Stomach smooth muscle (tissue), 2 donors: ENCODE measurements around the gene NOC4L.

ENCODE experiments used
- H3K27ac ChIP-seq: one replicate; pipeline ENCODE4 v1.7.0; 2013; ENCODE audit warnings: mild to moderate bottlenecking, low read length, inconsistent platforms
- H3K27me3 ChIP-seq, 2 donors: one replicate each; pipeline ENCODE4 v1.7.0; 2013; ENCODE audit warnings: low read length in 2 of 2; ENCODE audit not compliant: insufficient read depth in 2 of 2, control insufficient read depth in 1 of 2
- H3K36me3 ChIP-seq, 2 donors: one replicate each; pipeline ENCODE4 v1.7.0; 2013; ENCODE audit warnings: low read length in 2 of 2; ENCODE audit not compliant: control insufficient read depth in 2 of 2, insufficient read depth in 2 of 2
- H3K4me1 ChIP-seq: one replicate; pipeline ENCODE4 v1.7.0; 2013; ENCODE audit warnings: low read length; ENCODE audit not compliant: control insufficient read depth, insufficient read depth
- H3K4me3 ChIP-seq, 2 donors: one replicate each; pipeline ENCODE4 v1.7.0; 2013; ENCODE audit warnings: low read length in 2 of 2
- H3K9ac ChIP-seq, 2 donors: one replicate each; pipeline ENCODE4 v1.7.0; 2013; ENCODE audit warnings: low read length in 2 of 2, mild to moderate bottlenecking in 1 of 2
- H3K9me3 ChIP-seq, 2 donors: one replicate each; pipeline ENCODE4 v1.7.0; 2013; ENCODE audit warnings: low read length in 2 of 2; ENCODE audit not compliant: control insufficient read depth in 2 of 2
- donor health status: healthy.
- donor health status: Pancreatic carcinoma.

NOC4L gene

DNA sequence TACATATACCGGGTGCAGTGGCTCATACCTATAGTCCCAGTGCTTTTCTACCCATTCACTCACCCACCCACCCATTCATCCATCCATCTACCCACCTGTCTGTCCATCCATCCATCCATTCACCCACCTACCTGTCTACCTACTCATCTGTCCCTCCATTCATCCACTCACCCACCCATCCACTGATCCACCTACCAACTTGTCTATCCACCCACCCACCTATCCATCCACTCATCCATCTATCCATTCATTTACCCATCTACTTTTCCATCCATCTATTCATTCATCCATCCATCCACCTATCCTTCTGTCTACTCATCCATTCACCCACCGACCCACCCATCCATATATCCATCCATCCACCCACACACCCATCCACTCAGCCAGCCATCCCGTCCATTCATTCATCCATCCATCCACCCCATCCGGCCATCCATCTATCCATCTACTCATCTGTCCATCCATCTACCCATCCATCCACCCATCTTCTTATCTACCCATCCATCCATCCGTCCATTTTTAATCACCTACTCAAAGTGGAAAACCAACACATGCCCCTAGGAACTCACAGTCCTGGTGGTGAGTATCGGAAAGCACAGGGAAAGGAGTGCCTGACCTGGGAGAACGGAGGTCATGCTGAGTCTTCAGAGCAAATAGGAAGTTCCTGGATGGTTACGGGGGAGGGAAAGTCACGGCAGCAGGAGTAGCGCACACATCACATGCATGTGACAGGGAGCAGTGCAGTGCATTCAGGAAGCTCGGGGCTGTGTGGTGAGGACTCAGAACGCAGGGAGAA, 20.1 kb upstream of the NOC4L start:
- Histone ChIP-seq H3K27ac (no peak overlapping the region), H3K4me3 (no peak overlapping the region), H3K9ac (no peak overlapping the region), H3K27me3 (no peaks in the 10 kb centered on the region), H3K4me1 (no peaks in the 10 kb centered on the region), H3K9me3 (no peaks in the 10 kb centered on the region), H3K36me3 (peaks cover 41% of the 10 kb centered on the region in 2 donors)

DNA sequence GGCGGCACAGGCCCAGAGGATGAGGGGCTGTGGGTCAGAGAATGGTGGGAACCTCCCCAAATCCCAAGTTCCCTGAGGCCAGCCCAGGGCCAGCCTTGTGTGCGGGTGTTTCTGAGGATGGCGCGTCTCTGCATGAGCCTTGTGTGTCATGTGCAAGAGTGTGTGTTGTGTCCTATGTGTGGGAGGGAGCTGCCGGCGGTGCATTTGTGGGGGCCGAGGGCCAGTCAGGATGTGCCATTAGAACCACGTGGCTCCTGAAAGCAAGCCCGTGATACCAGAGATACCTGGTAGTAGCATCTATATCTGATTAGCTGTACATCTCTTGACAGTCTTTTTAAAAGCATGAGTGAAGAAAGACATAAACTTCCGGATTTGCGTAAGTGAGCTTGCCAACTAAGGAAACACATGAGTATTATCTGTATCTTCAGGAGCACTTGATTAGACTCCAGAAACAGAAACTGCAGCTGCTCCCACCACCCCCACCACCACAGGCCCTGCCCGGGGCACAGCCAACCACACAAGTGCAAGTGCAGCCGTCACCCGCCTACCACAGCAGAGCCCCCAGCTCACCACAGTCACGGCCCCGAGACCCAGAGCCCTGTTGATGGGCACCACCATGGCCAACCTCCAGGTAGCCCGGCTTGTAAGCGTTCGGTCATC, 19.4 kb upstream of the NOC4L start:
- Histone ChIP-seq H3K4me1 (no peaks in the 10 kb centered on the region), H3K4me3 (no peak overlapping the region), H3K9ac (no peak overlapping the region), H3K9me3 (no peaks in the 10 kb centered on the region), H3K27ac (no peak overlapping the region), H3K36me3 (peaks cover 41% of the 10 kb centered on the region in 2 donors), H3K27me3 (no peaks in the 10 kb centered on the region)

DNA sequence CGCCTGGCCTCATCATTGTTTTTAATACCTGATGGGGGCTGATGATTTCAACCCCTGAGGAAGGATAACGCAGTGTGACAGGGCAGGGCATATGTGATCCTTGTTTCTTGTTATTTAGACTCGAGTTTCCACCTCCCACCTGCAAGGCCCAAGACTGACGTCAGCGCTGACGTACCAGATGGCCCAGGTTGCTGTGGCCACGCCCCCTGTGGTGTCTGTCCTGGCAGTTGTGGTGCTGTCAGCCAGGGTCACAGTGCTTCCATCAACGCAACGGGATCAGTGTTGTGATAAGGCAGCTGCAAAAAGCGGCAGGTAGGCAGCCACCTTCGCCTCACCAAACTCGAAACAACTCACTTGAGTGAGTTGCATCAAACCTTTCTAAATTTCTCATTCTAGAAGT, 18.5 kb upstream of the NOC4L start:
- no peaks in the 10 kb centered on the region for H3K9me3 ChIP-seq
- H3K4me3 ChIP-seq: no peak overlapping the region
- no peak overlapping the region for H3K27ac ChIP-seq
- no peaks in the 10 kb centered on the region for H3K27me3 ChIP-seq
- no peaks in the 10 kb centered on the region for H3K4me1 ChIP-seq
- H3K36me3 ChIP-seq: peaks cover 37 to 40% of the 10 kb centered on the region in 2 donors
- no peak overlapping the region for H3K9ac ChIP-seq

DNA sequence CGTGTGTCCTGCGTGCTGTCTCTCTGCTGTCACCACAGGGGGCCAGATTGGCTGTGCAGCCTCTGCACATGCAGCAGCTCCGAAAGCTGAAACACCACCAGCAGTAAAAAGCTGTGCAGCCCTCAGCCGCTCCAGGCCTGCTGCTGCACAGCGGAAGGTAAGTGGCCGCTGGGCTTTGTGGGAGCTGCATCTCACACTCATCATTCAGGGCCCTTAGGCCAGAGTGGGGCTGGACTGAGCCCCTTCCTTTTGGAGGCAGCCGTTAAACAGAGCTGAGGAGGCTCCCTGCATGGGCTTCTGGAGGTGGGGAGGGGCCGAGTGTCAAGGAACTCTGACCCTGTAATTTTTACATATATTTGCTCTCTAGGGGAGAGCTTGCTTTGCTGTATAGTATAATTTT, 17.2 kb upstream of the NOC4L start:
- Histone ChIP-seq H3K4me3 (no peak overlapping the region), H3K36me3 (peaks cover 30 to 33% of the 10 kb centered on the region in 2 donors), H3K9ac (no peak overlapping the region), H3K9me3 (no peaks in the 10 kb centered on the region), H3K4me1 (no peaks in the 10 kb centered on the region), H3K27me3 (no peaks in the 10 kb centered on the region), H3K27ac (no peak overlapping the region)

DNA sequence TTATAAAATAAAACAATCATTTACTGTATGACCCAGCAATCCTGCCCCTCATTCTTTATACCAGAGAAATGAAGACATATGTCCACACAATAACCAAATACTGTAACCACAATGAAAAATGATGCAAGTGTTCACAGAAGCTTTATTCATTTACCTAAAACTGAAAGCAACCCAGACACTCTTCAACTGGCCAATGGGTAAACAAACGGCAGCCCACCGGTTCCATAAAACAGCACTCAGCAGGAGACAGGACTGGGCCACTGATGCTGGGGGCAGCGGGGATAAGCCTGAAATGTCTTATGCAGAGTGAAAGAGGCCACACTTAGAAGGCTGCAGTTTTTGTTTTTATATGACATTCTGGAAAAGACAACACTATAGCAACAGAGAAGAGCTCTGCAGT, 15.2 kb upstream of the NOC4L start:
- no peak overlapping the region for H3K27ac ChIP-seq
- no peak overlapping the region for H3K4me3 ChIP-seq
- no peaks in the 10 kb centered on the region for H3K27me3 ChIP-seq
- no peak overlapping the region for H3K9ac ChIP-seq
- peaks cover 23 to 29% of the 10 kb centered on the region in 2 donors for H3K36me3 ChIP-seq
- no peaks in the 10 kb centered on the region for H3K9me3 ChIP-seq
- no peaks in the 10 kb centered on the region for H3K4me1 ChIP-seq

DNA sequence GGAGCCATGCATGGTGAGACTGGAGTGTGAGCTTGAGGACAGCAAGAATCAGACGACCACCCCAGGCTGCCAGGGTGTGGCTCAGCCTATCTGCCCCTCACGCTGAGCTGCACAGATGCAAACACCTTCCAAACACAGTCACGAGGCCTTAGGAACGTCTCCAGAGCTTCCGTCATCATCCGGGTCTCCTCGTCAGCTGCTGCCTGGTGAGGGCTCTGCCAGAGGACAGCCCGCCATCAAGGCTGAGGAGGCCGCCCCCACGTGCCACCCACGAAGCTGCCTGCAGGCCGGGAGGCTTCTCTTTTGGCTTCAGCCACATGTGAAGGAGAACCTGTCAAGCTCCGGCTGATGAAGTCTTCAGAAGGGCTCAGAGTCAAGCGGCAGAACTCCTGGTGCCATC, 13.6 kb upstream of the NOC4L start:
- H3K27ac ChIP-seq: no peak overlapping the region
- H3K9ac ChIP-seq: no peak overlapping the region
- no peaks in the 10 kb centered on the region for H3K9me3 ChIP-seq
- no peaks in the 10 kb centered on the region for H3K27me3 ChIP-seq
- no peaks in the 10 kb centered on the region for H3K4me1 ChIP-seq
- peaks cover 12 to 21% of the 10 kb centered on the region in 2 donors for H3K36me3 ChIP-seq
- no peak overlapping the region for H3K4me3 ChIP-seq

DNA sequence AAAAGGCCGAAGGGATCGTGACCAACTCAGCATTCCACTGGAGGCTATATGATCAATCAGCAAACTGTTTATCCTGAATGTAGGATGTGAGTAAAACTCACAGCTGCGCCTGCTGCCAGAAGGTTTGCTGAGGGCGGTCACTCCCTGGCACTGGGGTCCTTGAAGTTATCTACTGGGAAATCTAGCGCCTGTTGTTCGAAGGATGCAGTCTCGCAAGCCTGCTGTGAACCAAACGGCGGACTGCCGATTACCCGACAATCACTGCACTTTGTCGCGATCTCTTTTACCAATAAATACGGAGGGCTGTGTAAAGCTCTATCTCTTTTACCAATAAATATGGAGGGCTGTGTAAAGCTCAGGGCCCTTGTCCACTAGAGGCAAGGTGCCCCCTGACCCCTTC, 13.0 kb upstream of the NOC4L start:
- Histone ChIP-seq H3K9me3 (no peaks in the 10 kb centered on the region), H3K9ac (no peak overlapping the region), H3K36me3 (peaks cover 10 to 16% of the 10 kb centered on the region in 2 donors), H3K4me1 (no peaks in the 10 kb centered on the region), H3K27me3 (no peaks in the 10 kb centered on the region), H3K27ac (no peak overlapping the region), H3K4me3 (no peak overlapping the region)

DNA sequence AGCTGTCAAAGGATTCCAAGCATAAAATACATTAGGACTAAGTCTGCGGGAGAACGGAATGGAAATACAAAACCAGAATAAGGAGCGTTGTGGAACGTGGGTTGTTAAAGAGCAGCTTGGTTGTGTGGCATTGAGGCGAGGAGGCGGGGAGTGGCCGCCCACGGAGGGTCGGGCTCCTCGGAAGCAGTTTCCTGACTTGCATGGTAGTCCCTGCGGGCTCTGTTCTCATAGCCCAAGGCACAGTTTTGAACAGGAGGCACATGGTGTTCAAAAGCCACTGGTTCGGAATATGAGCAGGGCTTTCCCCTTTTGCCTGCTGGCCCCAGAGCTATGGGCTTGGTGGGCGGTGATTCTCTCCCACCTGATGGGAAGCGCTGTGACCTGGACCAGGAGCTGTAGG, 12.3 kb upstream of the NOC4L start:
- Histone ChIP-seq H3K27me3 (no peaks in the 10 kb centered on the region), H3K36me3 (peaks cover 4 to 9% of the 10 kb centered on the region in 2 donors), H3K4me1 (no peaks in the 10 kb centered on the region), H3K4me3 (no peak overlapping the region), H3K9ac (no peak overlapping the region), H3K9me3 (no peaks in the 10 kb centered on the region), H3K27ac (no peak overlapping the region)

DNA sequence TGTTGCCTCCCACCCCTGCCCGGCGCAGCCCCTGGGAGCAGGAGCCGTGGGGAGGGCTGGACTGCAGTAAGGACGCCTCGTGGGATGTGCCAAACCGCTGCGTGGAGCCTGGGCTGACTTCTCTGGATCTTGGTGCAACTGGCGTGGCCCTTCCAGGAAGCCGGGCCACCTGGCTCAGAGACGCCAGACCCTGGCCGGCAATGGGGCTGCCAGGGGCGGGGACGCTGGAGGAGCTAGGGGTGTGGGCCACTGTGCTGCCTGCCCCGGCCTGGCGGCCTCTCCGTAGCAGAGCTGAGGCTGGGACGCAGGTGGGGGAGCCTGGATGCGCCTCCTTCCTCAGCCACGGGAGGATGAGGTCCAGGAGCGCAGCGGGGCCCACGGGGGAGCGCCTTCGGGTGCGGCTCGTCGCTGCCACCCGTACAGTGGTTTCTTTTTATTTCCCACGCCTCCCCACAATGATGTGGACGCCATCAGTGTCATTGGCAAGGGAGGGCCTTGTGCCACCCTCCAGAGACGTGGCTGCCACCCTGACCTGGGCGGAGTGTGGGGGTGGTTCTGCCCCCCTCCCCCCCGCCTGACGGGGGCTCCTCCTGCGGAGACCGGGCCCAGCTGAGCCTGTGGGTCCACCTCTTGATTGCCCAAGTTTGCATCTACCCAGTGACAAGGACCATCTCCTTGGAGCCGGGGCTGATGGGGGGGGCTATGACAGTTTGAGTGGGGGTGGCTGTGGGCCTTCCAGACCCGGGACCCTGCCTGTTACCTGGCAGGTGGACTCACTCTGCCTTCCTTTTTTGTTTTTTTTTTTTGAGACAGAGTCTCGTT, 11.4 kb upstream of the NOC4L start:
- no peaks in the 10 kb centered on the region for H3K27me3 ChIP-seq
- no peak overlapping the region for H3K4me3 ChIP-seq
- no peaks in the 10 kb centered on the region for H3K9me3 ChIP-seq
- H3K36me3 ChIP-seq: peaks cover 2 to 3% of the 10 kb centered on the region in 2 donors
- H3K4me1 ChIP-seq: no peaks in the 10 kb centered on the region
- no peak overlapping the region for H3K27ac ChIP-seq
- no peak overlapping the region for H3K9ac ChIP-seq

DNA sequence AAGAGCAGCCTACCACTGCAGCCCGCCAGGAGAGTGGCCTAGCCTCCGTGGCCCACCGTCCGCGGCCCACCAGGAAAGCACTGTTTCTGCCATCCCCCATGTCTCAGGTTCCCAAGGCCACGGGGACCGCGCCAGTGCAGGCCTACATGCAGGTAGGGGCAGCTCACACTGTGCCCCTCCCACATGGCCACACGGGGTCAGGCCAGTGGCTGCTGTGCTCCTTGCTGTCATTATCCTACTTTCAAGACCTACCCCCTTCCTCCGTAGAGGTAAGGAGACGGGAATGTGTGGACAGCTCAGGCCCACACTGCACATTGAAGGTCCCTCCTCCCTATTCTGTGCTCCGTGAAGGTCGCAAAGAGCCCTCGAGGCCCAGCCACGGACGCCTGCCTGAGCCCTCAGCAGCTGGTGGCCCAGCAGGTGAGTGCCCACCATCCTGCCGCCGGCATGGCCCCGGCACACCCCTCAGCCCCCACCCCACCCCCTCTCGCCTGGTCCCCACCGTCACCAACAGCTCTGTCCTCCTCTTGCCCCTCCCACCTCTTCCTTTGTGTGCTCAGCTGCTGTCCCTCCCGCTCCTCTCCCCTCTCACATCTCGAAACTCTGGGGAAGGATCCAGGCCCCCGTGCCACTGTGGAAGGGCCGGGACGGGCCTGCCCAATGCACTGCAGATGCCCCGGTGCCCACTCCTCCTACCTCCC, 10.2 kb upstream of the NOC4L start:
- H3K4me1 ChIP-seq: no peaks in the 10 kb centered on the region
- H3K27ac ChIP-seq: no peak overlapping the region
- H3K36me3 ChIP-seq: peaks cover 0 to 6% of the 10 kb centered on the region in 2 donors
- H3K27me3 ChIP-seq: no peaks in the 10 kb centered on the region
- no peak overlapping the region for H3K4me3 ChIP-seq
- no peaks in the 10 kb centered on the region for H3K9me3 ChIP-seq
- no peak overlapping the region for H3K9ac ChIP-seq
